K562 (cell line): ENCODE data around the gene IQCC.
"Not testable (repeated sequence)": the region's sequence is repeated elsewhere in the genome, so short reads cannot be mapped to it uniquely, and the experiment has no call there.

ENCODE experiments used
- EP300 ChIP-seq: IDR thresholded peaks from 2 replicates; pipeline ENCODE4 v1.6.1; 2012; ENCODE audit warnings: low read length, improper control_type of control experiment
- EZH2 ChIP-seq: IDR thresholded peaks from 2 replicates; pipeline ENCODE4 v1.6.1; 2012; ENCODE audit warnings: low read depth, mild to moderate bottlenecking, inconsistent platforms, low read length, borderline replicate concordance
- NFIC ChIP-seq: fragments of 450-650 bp; IDR thresholded peaks from 2 replicates; pipeline ENCODE4 v1.6.1; 2017; ENCODE audit warnings: mild to moderate bottlenecking, inconsistent platforms
- SRF ChIP-seq, 2 experiments: fragments of 250-450, 450-650 bp in 1 of 2; sonication (Bioruptor Pico) in 1 of 2; sonication (generic) in 1 of 2; formaldehyde crosslinking; IDR thresholded peaks; 2 replicates each; pipeline versions ENCODE4 v1.5.0 to v1.5.1; 2020 to 2022; ENCODE audit warnings: mild to moderate bottlenecking in 1 of 2, missing genetic modification reagents in 1 of 2
- TAL1 ChIP-seq: fragments of 450-650 bp; IDR thresholded peaks from 2 replicates; pipeline ENCODE4 v1.6.1; 2016; ENCODE audit warnings: mild to moderate bottlenecking
- TEAD1 ChIP-seq, 2 experiments: fragments of 450-650 bp in 1 of 2; sonication (generic) in 1 of 2; formaldehyde crosslinking; IDR thresholded peaks; 2 replicates each; pipeline versions ENCODE4 v1.4.0 to v1.8.0; 2020 to 2022; ENCODE audit warnings: mild to moderate bottlenecking in 2 of 2, missing genetic modification reagents in 1 of 2
- YY1 ChIP-seq, 3 experiments: IDR thresholded peaks; 2 replicates each; pipeline ENCODE4 v1.6.1; 2011; ENCODE audit warnings: low read length in 2 of 3, mild to moderate bottlenecking in 2 of 3, moderate library complexity in 2 of 3, borderline replicate concordance in 1 of 3, control low read depth in 1 of 3, low read depth in 1 of 3; ENCODE audit not compliant: insufficient read depth in 3 of 3, insufficient replicate concordance in 2 of 3, control insufficient read depth in 1 of 3, insufficient read length in 1 of 3; ENCODE audit errors: extremely low read depth in 1 of 3
- TF ChIP-seq, protein P1 (sequence below), 3 experiments: IDR thresholded peaks in 2 of 3; conservative IDR thresholded peaks in 1 of 3; 2 replicates each; pipeline ENCODE4 v1.5.1; 2011 to 2012; ENCODE audit warnings: low read length in 3 of 3, mild to moderate bottlenecking in 3 of 3, control low read depth in 2 of 3, improper control_type of control experiment in 1 of 3, inconsistent platforms in 1 of 3, low read depth in 1 of 3, mixed read lengths in 1 of 3, moderate library complexity in 1 of 3; ENCODE audit not compliant: insufficient read depth in 2 of 3

DNA sequence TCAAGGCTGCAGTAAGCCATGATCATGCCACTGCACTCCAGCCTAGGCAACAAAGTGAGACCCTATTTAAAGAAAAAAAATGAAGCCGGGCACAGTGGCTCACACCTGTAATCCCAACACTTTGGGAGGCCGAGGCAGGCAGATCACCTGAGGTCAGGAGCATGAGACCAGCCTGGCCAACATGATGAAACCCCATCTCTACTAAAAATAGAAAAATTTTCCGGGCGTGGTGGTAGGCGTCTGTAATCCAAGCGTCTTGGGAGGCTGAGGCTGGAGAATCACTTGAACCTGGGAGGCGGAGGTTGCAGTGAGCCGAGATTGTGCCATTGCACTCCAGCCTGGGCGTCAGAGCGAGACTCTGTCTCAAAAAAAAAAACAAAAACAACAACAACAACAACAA, 39.8 kb upstream of the IQCC start:
- TF ChIP-seq, protein P1, sequence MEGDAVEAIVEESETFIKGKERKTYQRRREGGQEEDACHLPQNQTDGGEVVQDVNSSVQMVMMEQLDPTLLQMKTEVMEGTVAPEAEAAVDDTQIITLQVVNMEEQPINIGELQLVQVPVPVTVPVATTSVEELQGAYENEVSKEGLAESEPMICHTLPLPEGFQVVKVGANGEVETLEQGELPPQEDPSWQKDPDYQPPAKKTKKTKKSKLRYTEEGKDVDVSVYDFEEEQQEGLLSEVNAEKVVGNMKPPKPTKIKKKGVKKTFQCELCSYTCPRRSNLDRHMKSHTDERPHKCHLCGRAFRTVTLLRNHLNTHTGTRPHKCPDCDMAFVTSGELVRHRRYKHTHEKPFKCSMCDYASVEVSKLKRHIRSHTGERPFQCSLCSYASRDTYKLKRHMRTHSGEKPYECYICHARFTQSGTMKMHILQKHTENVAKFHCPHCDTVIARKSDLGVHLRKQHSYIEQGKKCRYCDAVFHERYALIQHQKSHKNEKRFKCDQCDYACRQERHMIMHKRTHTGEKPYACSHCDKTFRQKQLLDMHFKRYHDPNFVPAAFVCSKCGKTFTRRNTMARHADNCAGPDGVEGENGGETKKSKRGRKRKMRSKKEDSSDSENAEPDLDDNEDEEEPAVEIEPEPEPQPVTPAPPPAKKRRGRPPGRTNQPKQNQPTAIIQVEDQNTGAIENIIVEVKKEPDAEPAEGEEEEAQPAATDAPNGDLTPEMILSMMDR (IDR thresholded peaks at IDR 0.05 in 2 of 3, conservative IDR thresholded peaks at IDR 0.05 in 1 of 3; ENCODE audit: insufficient read depth in 2 of 3, low read depth in 1 of 3, low read length in 3 of 3) = not testable (repeated sequence)
- not testable (repeated sequence) for TF ChIP-seq EZH2; TAL1; TEAD1 (CRISPR knock-in tag; IDR thresholded peaks at IDR 0.05); YY1 (IDR thresholded peaks at IDR 0.05; ENCODE audit: borderline replicate concordance in 1 of 3, control insufficient read depth in 1 of 3, extremely low read depth in 1 of 3, insufficient read depth in 3 of 3, insufficient read length in 1 of 3, insufficient replicate concordance in 2 of 3, low read depth in 1 of 3, low read length in 2 of 3); SRF (CRISPR knock-in tag; IDR thresholded peaks at IDR 0.05); EP300; NFIC
